ENCODE data around the gene IL21R. TPM values are rescaled to one million over a fixed set of nuclear protein-coding genes. Genes with fewer than 3 reads are reported as not detected.

Gene IL21R
- total RNA-seq, 1 donor: 0.43 TPM

DNA sequence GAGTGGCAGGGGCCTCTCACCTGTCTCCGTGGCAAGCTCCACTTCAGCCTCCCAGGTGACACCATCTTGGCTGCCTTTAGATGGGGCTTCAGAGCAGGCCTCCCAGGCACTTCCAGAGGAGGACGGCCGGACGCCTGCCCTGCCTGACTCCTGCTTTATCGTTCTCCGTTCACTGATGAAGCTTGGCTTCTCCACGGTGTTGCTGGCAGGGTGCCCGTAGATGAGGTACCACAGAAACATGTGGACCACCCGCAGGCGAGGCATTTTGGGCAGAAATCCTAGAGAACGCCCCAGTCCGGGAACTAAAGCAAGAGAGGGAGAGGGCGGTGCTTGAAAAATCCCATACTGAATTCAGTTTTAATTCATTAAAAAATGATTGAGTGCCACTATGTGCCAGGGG lies 93.2 kb downstream of the IL21R start:
- no peak for TF ChIP-seq CTCF (IDR thresholded peaks at IDR 0.05; ENCODE audit: insufficient read depth, low read depth, low read length)
- peak; percentile 38 for DNase-seq (ENCODE audit: low read depth)
- H3K4me3 ChIP-seq (ENCODE audit: low read depth, low read length): no peak overlapping the region

DNA sequence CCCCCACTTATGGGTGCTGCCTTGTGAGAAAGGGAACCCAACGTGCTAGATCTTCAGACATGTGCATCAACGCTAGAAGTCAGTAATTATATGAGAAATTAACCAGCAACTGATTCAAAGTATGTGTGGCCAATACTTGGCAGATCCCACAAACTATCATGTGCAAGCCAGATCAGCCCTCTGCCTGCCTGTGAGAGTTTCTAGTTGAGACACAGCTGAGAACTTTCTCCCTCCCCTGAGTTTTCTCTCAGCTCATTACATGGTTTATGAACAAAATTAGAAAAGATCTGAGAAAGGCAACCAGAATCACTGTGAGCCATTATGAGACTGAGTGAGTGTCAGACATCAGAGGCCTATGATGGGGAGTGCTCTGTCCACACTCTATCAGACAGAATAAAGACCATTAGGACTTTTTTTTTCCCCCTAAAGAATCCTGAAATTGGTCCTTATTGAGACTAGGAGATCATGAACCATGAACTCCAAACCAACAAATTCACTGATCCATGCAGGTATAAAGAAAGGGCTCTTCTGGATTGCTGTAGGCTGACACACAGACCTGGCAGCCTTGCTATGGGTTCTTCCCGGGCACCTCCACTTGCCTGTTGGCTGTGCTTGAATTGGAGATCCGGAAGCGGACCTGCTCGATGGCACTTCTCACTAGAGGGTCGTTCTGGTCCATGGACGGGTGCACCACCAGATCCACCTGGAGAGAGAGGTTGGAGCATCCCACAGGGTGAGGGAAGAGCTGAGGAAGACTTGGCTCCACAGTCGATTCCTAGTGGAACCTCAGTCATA lies 96.3 kb downstream of the IL21R start:
- no peak for DNase-seq (ENCODE audit: low read depth)
- no peak overlapping the region for H3K4me3 ChIP-seq (ENCODE audit: low read depth, low read length)
- TF ChIP-seq CTCF (IDR thresholded peaks at IDR 0.05; ENCODE audit: insufficient read depth, low read depth, low read length): no peak

DNA sequence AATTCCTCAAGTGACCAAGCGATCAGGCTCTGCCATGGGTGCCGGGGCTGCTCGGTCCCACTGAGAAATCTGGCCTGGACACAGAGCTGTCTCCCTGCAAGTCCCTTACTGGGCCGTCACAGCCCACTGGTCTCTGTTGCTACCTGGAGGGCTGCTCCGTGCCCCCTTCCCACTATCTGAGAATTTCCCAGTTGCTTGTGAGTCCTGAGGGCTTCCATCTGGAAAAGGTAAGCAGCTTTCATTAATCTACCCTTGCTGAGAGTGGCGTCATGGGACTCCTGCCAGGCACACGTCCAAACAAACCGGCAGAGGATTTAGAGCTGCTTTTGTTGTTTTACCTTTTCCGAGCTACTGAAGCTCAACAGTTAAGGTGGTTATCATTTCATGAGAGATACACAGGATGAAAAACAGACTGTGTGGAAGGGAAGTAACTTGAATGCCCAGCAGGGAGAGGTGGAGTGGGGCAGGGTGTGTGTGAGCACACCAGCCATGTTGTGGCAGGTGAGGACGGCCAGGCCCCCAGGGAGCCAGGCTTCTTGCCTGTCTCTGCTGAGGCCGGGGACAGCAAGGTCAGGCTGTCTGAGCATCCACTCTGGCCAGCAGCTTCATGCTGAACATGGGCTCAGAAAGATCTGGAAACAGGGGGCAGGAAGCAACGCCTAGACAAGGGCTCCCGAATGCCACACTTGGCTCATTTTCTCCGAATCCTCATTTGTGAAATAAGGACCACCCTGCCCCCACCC lies 97.1 kb downstream of the IL21R start:
- no peak overlapping the region for H3K4me3 ChIP-seq (ENCODE audit: low read depth, low read length)
- no peak for DNase-seq (ENCODE audit: low read depth)
- TF ChIP-seq CTCF (IDR thresholded peaks at IDR 0.05; ENCODE audit: insufficient read depth, low read depth, low read length): no peak

DNA sequence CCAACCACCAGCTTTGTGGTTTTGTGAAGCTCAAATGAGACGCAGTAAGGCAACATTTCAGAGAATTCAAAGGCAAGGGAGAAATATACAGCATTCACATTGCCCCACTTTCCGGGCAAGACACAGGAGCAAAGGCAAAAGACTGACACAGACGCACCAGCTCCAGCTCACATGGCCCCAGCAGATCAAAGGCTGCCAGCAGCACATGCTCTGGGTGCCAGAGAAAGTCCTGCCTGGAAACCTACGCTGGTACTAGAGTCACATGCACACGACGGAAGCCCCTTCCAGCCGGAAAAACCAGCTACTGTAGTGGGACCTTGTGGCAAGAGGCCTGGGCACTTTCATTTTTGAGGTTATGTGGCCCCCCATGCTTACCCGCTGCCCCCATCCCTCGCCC lies 97.7 kb downstream of the IL21R start:
- DNase-seq (ENCODE audit: low read depth): no peak
- TF ChIP-seq CTCF (IDR thresholded peaks at IDR 0.05; ENCODE audit: insufficient read depth, low read depth, low read length): no peak
- H3K4me3 ChIP-seq (ENCODE audit: low read depth, low read length): no peak overlapping the region

GRCh38 chr16:27500801-27501200 lies 98.8 kb downstream of the IL21R start:
- DNase-seq (ENCODE audit: low read depth): no peak
- H3K4me3 ChIP-seq (ENCODE audit: low read depth, low read length): no peak overlapping the region
- no peak for TF ChIP-seq CTCF (IDR thresholded peaks at IDR 0.05; ENCODE audit: insufficient read depth, low read depth, low read length)

Other genes with a start within 250 kb of the IL21R start
- 3.2 and 3.9 TPM in 2 replicates for gene KDM8, start 198.6 kb upstream of the IL21R start, total RNA-seq
- gene NSMCE1, start 133.4 kb upstream of the IL21R start, total RNA-seq: 60.2 and 69.1 TPM in 2 replicates
- gene IL4R, start 88.2 kb upstream of the IL21R start, total RNA-seq: 25.0 and 43.2 TPM in 2 replicates
- gene GTF3C1, start 147.7 kb downstream of the IL21R start, total RNA-seq: 97.0 and 101 TPM in 2 replicates
- 25.1 and 25.5 TPM in 2 replicates for gene KATNIP, start 148.0 kb downstream of the IL21R start, total RNA-seq

All from fibroblast of villous mesenchyme (primary cell).